Choroid plexus epithelial cell (primary cell): ENCODE results near the gene CDK14.

Experiments used
- DNase-seq: peaks from one replicate; pipeline ENCODE4 v3.0.0-alpha.2; 2010; ENCODE audit warnings: low read depth
- H3K4me3 ChIP-seq: 2 replicates; pipeline ENCODE4 v1.5.1; 2011; ENCODE audit warnings: low read depth, mild to moderate bottlenecking, control low read depth, low read length, moderate library complexity
- CTCF ChIP-seq: conservative IDR thresholded peaks from 2 replicates; pipeline ENCODE4 v1.5.1; 2011; ENCODE audit warnings: low read depth, mild to moderate bottlenecking, control low read depth, inconsistent platforms, low read length, moderate library complexity

CDK14 gene

DNA sequence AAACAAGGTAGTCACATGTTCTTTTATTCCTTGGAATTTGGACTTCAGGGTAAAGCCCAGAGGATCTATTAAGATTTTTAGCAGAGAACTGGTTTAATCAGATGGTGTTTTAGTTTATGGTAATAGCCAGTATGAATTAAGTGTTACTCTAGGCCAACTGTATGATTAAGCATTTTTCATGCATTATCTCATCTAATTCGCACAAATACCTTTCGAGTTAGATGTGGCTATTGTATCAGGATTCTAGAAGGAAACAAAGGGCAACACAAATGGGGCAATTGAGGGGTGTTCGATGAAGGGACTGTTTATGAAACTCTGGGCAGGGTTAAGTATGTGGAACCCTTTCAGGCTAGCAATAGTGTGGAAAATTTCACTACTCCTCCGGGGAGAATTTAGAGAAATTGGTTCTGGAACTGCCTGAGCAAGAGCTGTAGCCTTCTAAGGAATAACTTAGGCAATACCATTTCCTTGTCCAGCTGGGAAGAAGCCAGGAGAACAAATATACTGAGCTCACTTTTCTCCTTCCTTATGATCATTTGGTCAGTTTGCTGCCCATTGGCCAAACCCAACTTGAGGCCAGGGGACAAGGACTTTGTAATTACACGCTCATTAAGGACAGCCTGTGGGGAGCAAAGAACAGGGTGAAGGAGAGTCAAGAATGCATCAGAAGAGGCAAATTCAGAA, 349.1 kb downstream of the CDK14 start:
- peak; percentile 62 for DNase-seq
- no peak overlapping the region for H3K4me3 ChIP-seq
- TF ChIP-seq CTCF = no peak

GRCh38 chr7:90946730-90947501, 350.8 kb downstream of the CDK14 start:
- H3K4me3 ChIP-seq = no peak overlapping the region
- no peak for TF ChIP-seq CTCF
- DNase-seq = no peak

GRCh38 chr7:90948085-90948484, 352.0 kb downstream of the CDK14 start:
- TF ChIP-seq CTCF = no peak
- no peak for DNase-seq
- no peak overlapping the region for H3K4me3 ChIP-seq

GRCh38 chr7:90951229-90951628, 355.1 kb downstream of the CDK14 start:
- no peak for DNase-seq
- no peak overlapping the region for H3K4me3 ChIP-seq
- no peak for TF ChIP-seq CTCF

GRCh38 chr7:90951986-90952954, 356.1 kb downstream of the CDK14 start:
- no peak for TF ChIP-seq CTCF
- no peak for DNase-seq
- H3K4me3 ChIP-seq = no peak overlapping the region

DNA sequence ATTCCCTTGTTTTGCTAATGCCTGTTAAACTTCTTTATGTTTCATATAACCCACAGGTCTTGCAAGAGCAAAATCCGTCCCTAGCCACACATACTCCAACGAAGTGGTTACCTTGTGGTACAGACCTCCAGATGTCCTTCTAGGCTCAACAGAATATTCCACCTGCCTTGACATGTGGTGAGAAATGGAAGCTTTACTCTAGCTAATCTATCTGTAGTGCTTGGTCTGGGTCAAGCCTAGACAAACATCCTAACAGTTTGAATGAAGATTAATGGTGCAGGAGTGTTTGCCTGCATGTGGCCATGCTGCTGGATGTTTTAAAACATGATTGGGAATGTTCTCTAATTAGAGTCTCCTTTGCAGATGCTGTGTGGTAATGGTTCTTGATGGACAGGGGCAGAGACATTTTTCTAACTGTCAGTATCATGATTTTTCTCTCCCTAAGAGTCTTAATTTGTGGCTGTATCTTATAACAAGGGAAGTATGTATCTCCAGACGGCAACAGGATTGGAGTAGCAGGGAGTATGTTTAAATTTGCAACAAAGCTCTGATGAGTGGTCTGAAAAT, 359.6 kb downstream of the CDK14 start:
- no peak for TF ChIP-seq CTCF
- no peak for DNase-seq
- no peak overlapping the region for H3K4me3 ChIP-seq
